ENCODE measurements around the gene C16orf95.

- TF ChIP-seq EZH2 (IDR thresholded peaks at IDR 0.05; ENCODE audit: borderline replicate concordance, insufficient read depth, low read depth, low read length, poor library complexity, severe bottlenecking) = no peak
- no peak for TF ChIP-seq CTCF (IDR thresholded peaks at IDR 0.05)
Measured at GRCh38 chr16:87288753-87289362, 28.3 kb downstream of the C16orf95 start.

Measured in B cell (primary cell).